Endodermal cell (in vitro differentiated cells): ENCODE data around the gene CCT5. TPM values are rescaled to one million over a fixed set of nuclear protein-coding genes. Genes with fewer than 3 reads are reported as not detected.
A peak's percentile ranks its signal among the peaks of the same experiment; 100 is the strongest.
"Not testable (repeated sequence)": the region's sequence is repeated elsewhere in the genome, so short reads cannot be mapped to it uniquely, and the experiment has no call there.

ENCODE experiments used
- DNase-seq: peaks from one replicate; pipeline ENCODE4 v3.0.0-alpha.2; 2017
- H3K27ac ChIP-seq: 2 replicates; pipeline ENCODE4 v1.5.1; 2013; ENCODE audit warnings: mild to moderate bottlenecking, low read depth, low read length, moderate library complexity
- H3K27me3 ChIP-seq: 2 replicates; pipeline ENCODE4 v1.6.1; 2013; ENCODE audit warnings: mild to moderate bottlenecking, low read length, moderate library complexity; ENCODE audit not compliant: insufficient read depth, control insufficient read depth, poor library complexity, severe bottlenecking
- H3K36me3 ChIP-seq: 2 replicates; pipeline ENCODE4 v1.7.0; 2013; ENCODE audit warnings: mild to moderate bottlenecking, low read length, moderate library complexity; ENCODE audit not compliant: control insufficient read depth, insufficient read depth
- H3K4me1 ChIP-seq: one replicate; pipeline ENCODE4 v1.7.0; 2013; ENCODE audit warnings: low read length; ENCODE audit not compliant: control insufficient read depth, insufficient read depth
- H3K4me3 ChIP-seq: 2 replicates; pipeline ENCODE4 v1.5.1; 2013; ENCODE audit warnings: mild to moderate bottlenecking, low read length, moderate library complexity
- H3K9ac ChIP-seq: 2 replicates; pipeline ENCODE4 v1.6.1; 2013; ENCODE audit warnings: mild to moderate bottlenecking, low read length, moderate library complexity; ENCODE audit not compliant: poor library complexity, severe bottlenecking; ENCODE audit errors: extremely low read depth
- H3K9me3 ChIP-seq: 2 replicates; pipeline ENCODE4 v1.6.1; 2013; ENCODE audit warnings: mild to moderate bottlenecking, low read length, moderate library complexity; ENCODE audit not compliant: control insufficient read depth
- H3K27ac Mint-ChIP-seq: 2 replicates; pipeline ENCODE4 v1.8.0; 2020; ENCODE audit warnings: mixed read lengths
- H3K27me3 Mint-ChIP-seq: 2 replicates; pipeline ENCODE4 v1.8.0; 2021; ENCODE audit warnings: mild to moderate bottlenecking, mixed read lengths; ENCODE audit not compliant: insufficient read depth
- H3K36me3 Mint-ChIP-seq: 2 replicates; pipeline ENCODE4 v1.8.0; 2020; ENCODE audit warnings: low read depth, mixed read lengths
- H3K4me1 Mint-ChIP-seq: 2 replicates; pipeline ENCODE4 v1.8.0; 2020; ENCODE audit warnings: mixed read lengths
- H3K4me3 Mint-ChIP-seq: 2 replicates; pipeline ENCODE4 v1.8.0; 2020; ENCODE audit warnings: mild to moderate bottlenecking, moderate library complexity, mixed read lengths
- H3K9me3 Mint-ChIP-seq: 2 replicates; pipeline ENCODE4 v1.8.0; 2020; ENCODE audit warnings: mild to moderate bottlenecking, mixed read lengths
- CTCF ChIP-seq: fragments of 200-600 bp; sonication (generic); conservative IDR thresholded peaks from 2 replicates; pipeline ENCODE4 v1.5.0; 2021; ENCODE audit warnings: antibody characterized with exemption, mild to moderate bottlenecking
- WGBS, 2 experiments: methylation state at CpG; one replicate each; pipeline versions ENCODE4 v1.1.5 to v1.1.7; 2013; ENCODE audit warnings: missing lambda C conversion rate in 2 of 2, mixed read lengths in 1 of 2; ENCODE audit not compliant: insufficient coverage in 1 of 2, insufficient read length in 1 of 2; 5-methylcytosine and 5-hydroxymethylcytosine counted together
- total RNA-seq, 2 donors: library from RNA; stranded (reverse); fragmentation: NEBNext Ultra II Directional in 1 of 2; extraction: Animal tissue kit (Norgen Biotek cat#: 25700) in 1 of 2; gene quantifications; 2 replicates in 1 of 2; 3 replicates in 1 of 2; pipeline ENCODE4 v1.2.1, GENCODE V29; 2021

CCT5 gene
- total RNA-seq, 2 donors from 2014 or later, result 316 to 356 TPM

DNA sequence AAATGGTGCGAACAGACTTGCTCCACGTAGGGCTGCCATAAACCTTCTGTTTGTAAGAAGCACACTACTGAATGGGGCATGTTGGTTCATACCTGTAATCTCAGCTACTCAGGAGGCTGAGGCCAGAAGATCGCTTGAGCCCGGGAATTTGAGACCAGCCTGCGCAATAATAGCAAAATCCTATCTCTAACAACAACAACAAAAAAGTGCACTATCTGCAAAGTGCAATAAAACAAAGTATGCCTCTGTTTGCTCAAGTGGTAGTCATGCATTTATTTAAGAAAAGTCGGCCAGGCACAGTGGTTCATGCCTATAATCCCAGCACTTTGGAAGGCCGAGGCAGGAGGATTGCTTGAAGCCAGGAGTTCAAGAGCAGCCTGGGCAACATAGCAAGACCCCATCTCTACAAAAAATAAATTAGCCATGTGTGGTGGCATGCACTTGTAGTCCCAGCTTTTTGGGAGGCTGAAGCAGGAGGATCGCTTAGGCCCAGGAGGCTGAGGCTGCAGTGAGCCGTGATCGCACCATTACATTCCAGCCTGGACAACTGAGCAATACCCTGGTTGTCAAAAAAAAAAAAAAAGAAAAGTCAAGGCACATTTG, 5.6 kb upstream of the CCT5 start:
- no peaks in the 10 kb centered on the region for H3K9me3 Mint-ChIP-seq
- WGBS, 2 experiments, result 89 to 96% methylated on average over 7 to 10 of the region's 10 CpGs

GRCh38 chr5:10246761-10247160, 3.3 kb upstream of the CCT5 start:
- H3K4me1 Mint-ChIP-seq, result peaks cover 19% of the 10 kb centered on the region
- H3K27me3 Mint-ChIP-seq, result no peaks in the 10 kb centered on the region
- Histone ChIP-seq H3K27ac (no peak overlapping the region), H3K4me3 (no peak overlapping the region), H3K9me3 (no peaks in the 10 kb centered on the region), H3K27me3 (no peaks in the 10 kb centered on the region), H3K36me3 (peaks cover 4% of the 10 kb centered on the region), H3K9ac (no peak overlapping the region), H3K4me1 (peaks cover 4% of the 10 kb centered on the region)
- 93 to 95% methylated on average over 2 to 3 of the region's 3 CpGs for WGBS, 2 experiments
- no peak overlapping the region for H3K4me3 Mint-ChIP-seq
- DNase-seq, result peak; percentile 13
- H3K27ac Mint-ChIP-seq, result no peak overlapping the region
- TF ChIP-seq CTCF, result no peak
- no peaks in the 10 kb centered on the region for H3K9me3 Mint-ChIP-seq
- peaks cover 9% of the 10 kb centered on the region for H3K36me3 Mint-ChIP-seq

More for the DNA sequence above, 5.6 kb upstream of the CCT5 start:
- H3K4me3 ChIP-seq, result no peak overlapping the region
- no peaks in the 10 kb centered on the region for H3K9me3 ChIP-seq
- Mint-ChIP-seq H3K27ac (no peak overlapping the region), H3K36me3 (peaks cover 5% of the 10 kb centered on the region), H3K4me3 (no peak overlapping the region), H3K4me1 (peaks cover 13% of the 10 kb centered on the region), H3K27me3 (no peaks in the 10 kb centered on the region)
- H3K27ac ChIP-seq, result no peak overlapping the region
- DNase-seq, result peak; percentile 9
- no peak for TF ChIP-seq CTCF
- no peaks in the 10 kb centered on the region for H3K4me1 ChIP-seq
- no peaks in the 10 kb centered on the region for H3K27me3 ChIP-seq
- H3K36me3 ChIP-seq, result no peaks in the 10 kb centered on the region
- no peak overlapping the region for H3K9ac ChIP-seq

DNA sequence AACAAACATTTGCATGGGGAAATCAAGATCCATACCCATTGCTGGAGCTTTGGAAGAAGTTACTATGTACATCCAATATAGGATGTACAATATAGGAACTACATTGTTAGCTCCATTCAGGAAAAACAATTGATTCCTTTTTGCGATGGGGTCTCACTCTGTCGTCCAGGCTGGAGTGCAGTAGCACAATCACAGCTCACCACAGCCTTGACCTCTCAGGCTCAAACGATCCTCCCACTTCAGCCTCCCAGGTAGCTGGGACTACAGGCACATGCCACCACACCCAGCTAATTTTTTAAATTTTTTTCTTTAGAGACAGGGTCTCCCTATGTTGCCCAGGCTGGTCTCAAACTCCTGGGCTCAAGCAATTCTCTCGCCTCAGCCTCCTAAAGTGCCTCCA, 2.9 kb upstream of the CCT5 start:
- H3K27me3 Mint-ChIP-seq, H3K4me3 Mint-ChIP-seq, H3K27ac Mint-ChIP-seq, H3K27me3 ChIP-seq, H3K9me3 ChIP-seq, H3K4me3 ChIP-seq, H3K9me3 Mint-ChIP-seq, H3K36me3 ChIP-seq, H3K9ac ChIP-seq, H3K4me1 ChIP-seq, H3K27ac ChIP-seq: not testable (repeated sequence)
- 90 to 93% methylated on average over 4 of the region's 4 CpGs for WGBS, 2 experiments
- peaks cover 24% of the 10 kb centered on the region for H3K4me1 Mint-ChIP-seq
- DNase-seq, result peak; percentile 12
- peaks cover 13% of the 10 kb centered on the region for H3K36me3 Mint-ChIP-seq
